Placental pericyte (primary cell): ENCODE data around the gene ZNF3. TPM values are rescaled to one million over a fixed set of nuclear protein-coding genes. Genes with fewer than 3 reads are reported as not detected.

Experiments used
- small RNA-seq: library from RNA; depleted of rRNA; stranded (forward); fragments of <200 nt; gene quantifications from one replicate; pipeline ENCODE3, GENCODE V24; 2012; ENCODE audit warnings: low replicate concordance
- total RNA-seq: library from RNA; depleted of rRNA; stranded (reverse); fragments of >200 nt; gene quantifications from 2 replicates; pipeline ENCODE4 v1.2.3, GENCODE V29; 2012

Gene ZNF3
- total RNA-seq, result 31.7 and 41.1 TPM in 2 replicates

DNA sequence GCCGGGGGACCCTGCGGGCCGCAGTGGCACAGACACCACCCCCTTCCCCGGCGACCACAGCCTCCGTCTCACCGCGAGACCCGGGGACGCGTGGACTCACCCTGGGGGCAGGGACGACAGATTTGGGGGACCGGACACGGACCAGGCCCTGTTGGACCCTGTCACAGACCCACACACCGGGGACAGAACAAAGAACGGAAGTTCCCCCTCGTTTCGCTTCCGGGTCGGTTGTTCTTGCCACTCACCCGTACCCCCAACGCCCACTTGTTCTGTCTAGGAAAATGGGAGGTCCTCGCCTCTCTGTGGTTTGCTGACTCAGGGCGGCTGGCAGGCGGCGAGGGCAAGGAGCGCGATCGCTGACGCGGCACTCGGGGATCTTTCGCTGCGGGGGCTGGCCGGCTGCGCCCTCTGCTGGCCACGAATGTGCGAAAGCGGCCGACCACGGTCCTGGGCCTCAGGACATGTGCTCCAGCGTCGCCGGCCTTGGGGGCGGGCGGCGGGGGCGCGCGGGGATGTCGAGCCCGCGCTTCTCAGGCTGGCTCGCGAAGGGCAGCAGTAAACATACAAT, at the start of gene ZNF3:
Gene ZNF3 (minus strand): TSS at position 189 of the 568 bp plus-strand sequence. CDS start 4,366 bp downstream, outside the sequence.

DNA sequence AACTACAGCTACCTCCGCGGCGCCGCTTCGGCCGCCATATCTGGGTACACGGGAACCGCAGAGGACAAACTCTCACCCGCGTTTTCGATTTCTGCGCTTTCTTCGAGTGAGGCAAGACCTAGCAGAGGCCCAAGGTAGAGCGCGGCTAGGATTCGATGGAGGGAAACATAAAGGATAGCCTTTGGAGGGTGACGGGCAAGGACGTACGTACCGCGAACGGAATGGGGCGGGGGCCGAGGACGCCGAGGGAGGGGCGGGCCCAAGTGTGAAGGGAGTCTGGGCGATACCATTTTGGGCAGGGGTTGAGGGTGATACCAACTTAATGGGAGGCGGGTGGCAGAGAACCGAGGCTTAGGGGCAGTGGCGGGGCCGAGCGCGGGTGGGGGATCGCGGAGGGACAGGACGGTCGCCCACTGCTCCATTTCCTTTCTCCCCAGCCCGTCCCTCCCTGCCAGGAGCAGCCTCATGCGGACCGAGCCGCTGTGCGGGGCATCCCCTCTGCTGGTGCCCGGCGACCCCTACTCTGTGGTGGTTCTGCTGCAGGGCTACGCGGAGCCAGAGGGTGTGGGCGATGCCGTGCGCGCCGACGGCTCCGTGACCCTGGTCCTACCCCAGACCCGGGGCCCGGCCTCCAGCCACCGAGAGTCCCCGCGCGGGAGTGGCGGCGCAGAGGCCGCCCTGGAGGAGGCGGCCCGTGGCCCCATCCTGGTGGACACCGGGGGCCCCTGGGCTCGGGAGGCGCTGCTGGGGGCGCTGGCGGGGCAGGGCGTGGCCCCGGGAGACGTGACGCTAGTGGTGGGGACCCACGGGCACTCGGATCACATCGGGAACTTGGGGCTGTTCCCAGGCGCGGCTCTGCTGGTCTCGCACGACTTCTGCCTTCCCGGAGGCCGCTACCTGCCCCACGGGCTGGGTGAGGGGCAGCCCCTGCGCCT, 45.7 kb upstream of the ZNF3 start, which contains the start of gene MBLAC1:
Gene MBLAC1 (plus strand): TSS at position 37 of the 935 bp plus-strand sequence. CDS start 429 bp downstream, at position 466.

DNA sequence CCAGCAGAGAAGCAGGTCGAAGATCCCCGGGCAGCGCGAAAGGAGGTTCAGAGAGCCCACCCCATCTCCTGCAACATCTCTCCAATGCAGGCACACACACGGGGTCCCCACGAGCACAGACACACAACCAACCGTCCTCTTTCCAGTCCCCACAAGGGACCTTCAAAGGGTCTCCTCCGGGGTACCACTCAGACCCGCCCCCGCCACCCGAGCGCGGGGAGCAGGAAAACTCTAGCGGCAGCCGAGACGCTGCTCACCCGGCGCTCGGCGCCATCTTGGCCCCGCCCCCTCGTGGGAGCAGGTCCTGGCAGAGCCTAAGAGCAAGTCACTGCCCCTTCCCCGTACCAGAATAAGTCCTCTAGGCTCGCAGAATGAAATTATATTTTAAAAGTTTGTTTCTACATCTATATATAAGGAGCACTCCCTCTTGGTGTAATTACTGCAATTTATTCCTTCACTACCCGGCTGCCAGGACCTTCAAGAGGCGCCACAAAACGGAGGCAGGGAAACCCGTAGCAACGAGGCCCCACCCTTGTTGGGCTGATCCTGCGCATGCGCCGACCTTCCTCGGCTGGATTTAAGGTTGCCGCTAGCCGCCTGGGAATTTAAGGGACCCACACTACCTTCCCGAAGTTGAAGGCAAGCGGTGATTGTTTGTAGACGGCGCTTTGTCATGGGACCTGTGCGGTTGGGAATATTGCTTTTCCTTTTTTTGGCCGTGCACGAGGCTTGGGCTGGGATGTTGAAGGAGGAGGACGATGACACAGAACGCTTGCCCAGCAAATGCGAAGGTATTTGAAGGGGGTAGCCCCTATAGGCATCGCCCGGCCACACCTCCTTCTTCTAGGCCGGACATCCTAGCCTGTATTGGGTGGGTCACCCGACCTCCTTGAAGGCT, 37.8 kb upstream of the ZNF3 start, which contains the start of the genes CNPY4 and TAF6:
Gene CNPY4 (plus strand): TSS at position 563 of the 898 bp plus-strand sequence. CDS start 111 bp downstream, at position 674.
Gene TAF6 (minus strand): TSS at position 287 of the 898 bp plus-strand sequence. CDS start 5,149 bp downstream, outside the sequence.

DNA sequence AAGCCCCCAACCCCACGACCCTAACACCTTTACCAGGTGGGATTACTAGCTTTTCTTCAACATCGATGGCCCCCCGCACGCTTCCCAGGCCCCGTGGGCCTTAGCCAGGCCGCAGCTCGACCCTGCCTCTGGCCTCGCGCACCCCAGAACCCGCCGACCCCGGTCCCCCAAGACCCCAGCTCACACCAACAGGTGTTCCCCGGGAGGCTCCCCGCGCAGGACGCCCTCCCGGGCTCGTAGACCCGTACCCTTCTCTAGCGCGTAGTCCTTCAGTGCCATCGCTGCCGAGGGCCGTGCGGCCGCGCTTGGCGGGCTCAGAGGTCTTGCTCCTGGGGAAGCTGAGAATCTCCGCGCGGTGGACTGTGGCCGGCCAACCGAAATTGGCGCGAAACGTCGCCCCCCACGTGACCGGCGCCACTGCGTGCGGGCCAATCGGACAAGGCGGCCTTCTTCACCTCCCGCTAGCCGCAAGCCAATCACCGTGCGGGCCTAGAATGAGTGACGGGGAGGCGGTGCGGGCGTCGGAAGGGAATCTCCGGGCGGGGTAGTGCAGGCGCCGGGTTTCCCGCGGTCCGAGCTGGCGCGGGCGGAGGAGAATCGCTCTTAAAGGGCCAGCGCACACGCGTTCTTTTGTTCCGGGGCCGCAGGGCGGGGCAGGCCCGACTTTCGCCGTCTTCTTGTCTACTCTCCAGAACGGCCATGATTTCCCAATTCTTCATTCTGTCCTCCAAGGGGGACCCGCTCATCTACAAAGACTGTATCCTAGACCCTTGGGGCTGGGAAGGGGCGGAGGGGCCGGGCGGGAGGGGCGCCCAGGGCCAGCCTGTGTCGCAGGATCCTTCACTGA, 19.7 kb upstream of the ZNF3 start, which contains the start of the genes AP4M1 and MCM7:
Gene AP4M1 (plus strand): TSS at position 628 of the 847 bp plus-strand sequence. CDS start 72 bp downstream, at position 700.
Gene MCM7 (minus strand): TSS at position 382 of the 847 bp plus-strand sequence. CDS start 103 bp downstream, at position 279.

DNA sequence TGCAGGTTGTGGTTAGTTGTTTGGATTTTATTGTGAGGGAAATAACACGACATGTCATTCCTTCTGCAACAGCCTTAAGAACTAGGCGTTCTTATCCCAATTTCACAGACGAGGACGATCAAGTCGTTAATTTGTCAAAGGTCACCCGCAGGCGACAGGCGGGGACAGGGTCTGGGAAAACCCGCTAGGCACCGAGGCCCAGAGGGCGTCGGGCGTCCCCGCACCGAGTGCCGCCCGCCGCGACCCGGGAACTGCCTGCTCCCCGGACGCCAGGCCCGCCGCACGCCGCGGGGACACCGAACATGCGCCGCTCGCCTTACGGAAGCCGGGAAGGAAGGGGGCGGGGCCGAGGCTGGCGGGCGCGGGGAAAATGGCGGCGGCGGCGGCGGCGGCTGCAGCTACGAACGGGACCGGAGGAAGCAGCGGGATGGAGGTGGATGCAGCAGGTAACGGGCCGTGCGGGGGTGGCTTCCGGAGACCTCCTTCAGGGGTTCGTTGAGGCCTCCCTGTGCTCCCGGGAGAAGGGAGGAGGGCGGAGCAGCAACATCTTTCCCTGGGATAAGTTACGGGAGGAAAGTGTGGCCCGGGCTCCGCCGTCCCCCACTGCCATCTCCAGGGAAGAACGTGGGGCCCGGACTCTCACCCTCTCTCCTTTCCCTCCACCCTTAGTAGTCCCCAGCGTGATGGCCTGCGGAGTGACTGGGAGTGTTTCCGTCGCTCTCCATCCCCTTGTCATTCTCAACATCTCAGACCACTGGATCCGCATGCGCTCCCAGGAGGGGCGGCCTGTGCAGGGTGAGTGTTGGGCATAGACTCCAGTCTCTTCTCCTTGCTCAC, 7.3 kb upstream of the ZNF3 start, which contains the start of gene COPS6:
Gene COPS6 (plus strand): TSS at position 349 of the 837 bp plus-strand sequence. CDS start 22 bp downstream, at position 371.

DNA sequence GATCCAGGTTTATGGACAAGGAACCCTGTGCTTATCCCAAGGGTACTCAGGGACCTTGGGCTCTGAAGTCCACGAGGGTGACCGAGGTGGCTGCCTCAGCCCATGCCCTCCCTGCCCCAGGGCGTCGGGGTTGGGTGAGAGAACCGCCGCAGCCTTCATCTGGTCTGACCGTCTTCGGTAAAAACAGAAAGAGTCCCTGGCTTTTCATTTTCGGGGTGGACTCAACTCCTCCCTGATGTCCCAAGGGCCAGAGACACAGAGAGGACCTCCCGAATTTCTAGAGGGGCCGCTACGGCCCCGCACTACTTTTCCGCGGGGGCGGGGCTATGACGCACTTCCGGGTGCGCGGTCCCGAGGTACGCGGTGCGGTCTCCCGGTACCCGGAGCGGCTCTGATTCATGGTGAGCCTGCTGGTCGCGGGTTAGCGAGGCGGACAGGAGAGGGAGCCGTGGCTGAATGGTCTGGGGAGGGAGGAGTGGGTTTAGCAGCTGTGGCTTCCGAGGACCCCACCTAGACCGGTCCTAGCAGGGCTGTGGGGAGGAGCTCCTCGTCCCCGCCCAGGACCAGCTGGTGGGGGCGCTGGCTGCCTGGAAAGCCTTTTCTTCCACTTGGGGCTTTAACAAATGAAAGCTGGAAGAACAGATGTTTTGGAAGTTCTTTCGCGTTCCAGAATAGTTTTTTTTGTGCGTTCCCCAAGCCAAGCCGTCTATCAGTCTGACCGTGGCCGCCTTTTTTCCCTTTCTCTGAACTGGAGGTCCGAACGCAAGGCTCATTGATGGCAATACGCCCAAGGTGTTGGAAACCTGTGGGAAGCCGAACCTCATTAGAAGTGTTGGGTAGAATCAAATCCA, 31.9 kb downstream of the ZNF3 start, which contains the start of gene ZSCAN21:
Gene ZSCAN21 (plus strand): TSS at position 334 of the 851 bp plus-strand sequence. CDS start 7,233 bp downstream, outside the sequence.

Small RNA genes lying within 50 kb of the gene (small RNA-seq; reads per million reads assigned to genes)
- gene MIR106B (3,984 reads per million, percentile 100 among the genes with 10 or more reads in this experiment), gene MIR25 (1,147 reads per million, percentile 100 among the genes with 10 or more reads in this experiment), gene MIR93 (4,058 reads per million, percentile 100 among the genes with 10 or more reads in this experiment)

Other genes starting within 250 kb of the ZNF3 start
- gene OR2AE1, start 204.7 kb downstream of the ZNF3 start, total RNA-seq, result 0.66 TPM in 1 of 2 replicates, not detected in the other
- 12.9 and 26.9 TPM in 2 replicates for gene TRIM4, start 162.2 kb downstream of the ZNF3 start, total RNA-seq
- gene GJC3, start 152.1 kb downstream of the ZNF3 start, total RNA-seq, result not detected in 2 replicates
- gene AZGP1, start 105.7 kb downstream of the ZNF3 start, total RNA-seq, result not detected in 2 replicates
- gene ZKSCAN1, start 66.1 kb downstream of the ZNF3 start, total RNA-seq, result 31.9 and 33.3 TPM in 2 replicates
- 7.9 and 10.5 TPM in 2 replicates for gene ZSCAN21, start 31.9 kb downstream of the ZNF3 start, total RNA-seq
- 122 and 154 TPM in 2 replicates for gene COPS6, start 7.2 kb upstream of the ZNF3 start, total RNA-seq
- gene MCM7, start 19.7 kb upstream of the ZNF3 start, total RNA-seq, result 24.1 and 179 TPM in 2 replicates
- 26.7 and 26.9 TPM in 2 replicates for gene AP4M1, start 19.9 kb upstream of the ZNF3 start, total RNA-seq
- gene TAF6, start 37.6 kb upstream of the ZNF3 start, total RNA-seq, result 43.8 and 74.3 TPM in 2 replicates
- gene CNPY4, start 37.9 kb upstream of the ZNF3 start, total RNA-seq, result 19.3 and 30.9 TPM in 2 replicates
- 2.6 and 2.9 TPM in 2 replicates for gene MBLAC1, start 45.2 kb upstream of the ZNF3 start, total RNA-seq
- gene LAMTOR4, start 67.2 kb upstream of the ZNF3 start, total RNA-seq, result 41.8 and 67.4 TPM in 2 replicates
- gene TRAPPC14, start 77.0 kb upstream of the ZNF3 start, total RNA-seq, result 10.9 and 12.7 TPM in 2 replicates
- 2.2 and 2.6 TPM in 2 replicates for gene GAL3ST4, start 86.9 kb upstream of the ZNF3 start, total RNA-seq
- 0.66 and 1.9 TPM in 2 replicates for gene GPC2, start 95.7 kb upstream of the ZNF3 start, total RNA-seq
- 0.44 and 1.1 TPM in 2 replicates for gene STAG3, start 96.2 kb upstream of the ZNF3 start, total RNA-seq
- not detected in 2 replicates for gene PVRIG, start 138.2 kb upstream of the ZNF3 start, total RNA-seq
- gene SPDYE3, start 226.0 kb upstream of the ZNF3 start, total RNA-seq, result not detected in 2 replicates